Measurements from ENCODE around the gene HCK. TPM values are rescaled to one million over a fixed set of nuclear protein-coding genes. Genes with fewer than 3 reads are reported as not detected.
"Not testable (repeated sequence)": the region's sequence is repeated elsewhere in the genome, so short reads cannot be mapped to it uniquely, and the experiment has no call there.

The HCK gene
- total RNA-seq, 1 experiment from 2014 or later, result 0.17 TPM

DNA sequence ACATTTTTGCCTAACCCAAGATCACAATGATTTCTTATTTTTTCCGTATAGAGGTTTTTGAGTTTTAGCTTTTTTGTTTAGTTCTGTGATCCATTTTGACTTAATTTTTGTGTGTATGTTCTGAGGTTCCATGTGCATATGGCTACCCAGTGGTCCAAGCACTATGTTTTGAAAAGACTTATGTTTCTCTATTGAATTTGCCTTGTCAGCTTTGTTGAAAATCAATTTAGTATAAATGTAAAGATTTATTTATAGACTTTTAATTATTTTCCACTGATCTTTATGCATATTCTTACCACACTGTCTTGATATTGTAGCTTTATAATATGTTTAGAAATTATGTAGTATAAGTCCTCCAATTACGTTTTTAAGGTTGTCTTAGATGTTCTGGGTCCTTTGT is 67.7 kb downstream of the HCK start (continued):
- TF ChIP-seq, protein P1, sequence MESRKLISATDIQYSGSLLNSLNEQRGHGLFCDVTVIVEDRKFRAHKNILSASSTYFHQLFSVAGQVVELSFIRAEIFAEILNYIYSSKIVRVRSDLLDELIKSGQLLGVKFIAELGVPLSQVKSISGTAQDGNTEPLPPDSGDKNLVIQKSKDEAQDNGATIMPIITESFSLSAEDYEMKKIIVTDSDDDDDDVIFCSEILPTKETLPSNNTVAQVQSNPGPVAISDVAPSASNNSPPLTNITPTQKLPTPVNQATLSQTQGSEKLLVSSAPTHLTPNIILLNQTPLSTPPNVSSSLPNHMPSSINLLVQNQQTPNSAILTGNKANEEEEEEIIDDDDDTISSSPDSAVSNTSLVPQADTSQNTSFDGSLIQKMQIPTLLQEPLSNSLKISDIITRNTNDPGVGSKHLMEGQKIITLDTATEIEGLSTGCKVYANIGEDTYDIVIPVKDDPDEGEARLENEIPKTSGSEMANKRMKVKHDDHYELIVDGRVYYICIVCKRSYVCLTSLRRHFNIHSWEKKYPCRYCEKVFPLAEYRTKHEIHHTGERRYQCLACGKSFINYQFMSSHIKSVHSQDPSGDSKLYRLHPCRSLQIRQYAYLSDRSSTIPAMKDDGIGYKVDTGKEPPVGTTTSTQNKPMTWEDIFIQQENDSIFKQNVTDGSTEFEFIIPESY (IDR thresholded peaks at IDR 0.05; ENCODE audit: extremely low read depth, insufficient replicate concordance, low read length), result no peak
- no peak for TF ChIP-seq FOSL1 (IDR thresholded peaks at IDR 0.05; ENCODE audit: low read depth)
- TF ChIP-seq CEBPB (IDR thresholded peaks at IDR 0.05; ENCODE audit: low read depth), result no peak
- no peak for TF ChIP-seq EZH2 (IDR thresholded peaks at IDR 0.05)
- no peak for TF ChIP-seq YY1 (IDR thresholded peaks at IDR 0.05; ENCODE audit: extremely low read depth, insufficient replicate concordance, low read depth, low read length)
- TF ChIP-seq EZH2phosphoT487 (IDR thresholded peaks at IDR 0.05; ENCODE audit: borderline replicate concordance), result no peak
- no peak for TF ChIP-seq SRF (IDR thresholded peaks at IDR 0.05; ENCODE audit: low read depth)
- no peak for TF ChIP-seq SP1 (IDR thresholded peaks at IDR 0.05; ENCODE audit: low read depth)
- TF ChIP-seq RAD21 (IDR thresholded peaks at IDR 0.05; ENCODE audit: low read depth), result no peak
- TF ChIP-seq ZFX (IDR thresholded peaks at IDR 0.05), result no peak

DNA sequence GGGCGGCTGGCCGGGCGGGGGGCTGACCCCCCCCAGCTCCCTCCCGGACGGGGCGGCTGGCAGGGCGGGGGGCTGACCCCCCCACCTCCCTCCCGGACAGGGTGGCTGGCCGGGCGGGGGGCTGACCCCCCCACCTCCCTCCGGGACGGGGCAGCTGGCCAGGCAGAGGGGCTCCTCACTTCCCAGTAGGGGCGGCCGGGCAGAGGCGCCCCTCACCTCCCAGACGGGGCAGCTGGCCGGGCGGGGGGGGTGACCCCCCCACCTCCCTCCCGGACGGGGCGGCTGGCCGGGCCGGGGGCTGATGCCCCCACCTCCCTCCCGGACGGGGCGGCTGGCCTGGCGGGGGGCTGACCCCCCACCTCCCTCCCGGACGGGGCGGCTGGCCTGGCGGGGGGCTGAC is 69.9 kb downstream of the HCK start:
- DNase-seq (ENCODE audit: low read depth, low spot score); H2AFZ ChIP-seq (ENCODE audit: low read depth, low read length, poor library complexity, severe bottlenecking); H4K20me1 ChIP-seq (ENCODE audit: insufficient read depth); H3K9me3 ChIP-seq (ENCODE audit: control insufficient read depth in 1 of 2, insufficient read depth in 1 of 2, low read depth in 1 of 2, low read length in 2 of 2); H3K36me3 ChIP-seq (ENCODE audit: control insufficient read depth in 1 of 2, insufficient read depth in 2 of 2, low read length in 2 of 2); H3K4me3 ChIP-seq (replicated peaks in 1 of 2; ENCODE audit: low read depth in 1 of 2, low read length in 2 of 2); CTCF ChIA-PET; H3K9me2 ChIP-seq (ENCODE audit: insufficient read depth); H3K4me1 ChIP-seq (ENCODE audit: control insufficient read depth in 1 of 2, insufficient read depth in 2 of 2, low read length in 2 of 2); H3K9ac ChIP-seq (ENCODE audit: low read length); RAD21 ChIA-PET (ENCODE audit: low non-redundant PET in 1 of 2, low total read pairs in 2 of 2, uncharacterized antibody in 2 of 2, unreplicated experiment in 2 of 2); ATAC-seq; H3K27me3 ChIP-seq (ENCODE audit: insufficient read depth, low read length); BruUV-seq (replicated peaks); H3K4me2 ChIP-seq (ENCODE audit: low read length); H3K27ac ChIP-seq (ENCODE audit: low read depth, low read length); intact Hi-C loops (cut with micrococcal nuclease); POLR2A ChIA-PET: not testable (repeated sequence)
- H3K79me2 ChIP-seq (ENCODE audit: insufficient read depth, low read length), result peaks cover 73% of the 10 kb centered on the region
